Duodenal mucosa (tissue), 2 donors: ENCODE measurements around the gene RPRD1A.
"Not testable (repeated sequence)": the region's sequence is repeated elsewhere in the genome, so short reads cannot be mapped to it uniquely, and the experiment has no call there.

Experiments used
- H3K27ac ChIP-seq: one replicate; pipeline ENCODE4 v1.7.0; 2013; ENCODE audit warnings: low read depth, low read length
- H3K27me3 ChIP-seq, 2 donors: one replicate each; pipeline ENCODE4 v1.7.0; 2013; ENCODE audit warnings: low read length in 2 of 2, control low read depth in 1 of 2; ENCODE audit not compliant: insufficient read depth in 2 of 2, control insufficient read depth in 1 of 2
- H3K36me3 ChIP-seq, 2 donors: one replicate each; pipeline ENCODE4 v1.7.0; 2013; ENCODE audit warnings: low read length in 2 of 2, control low read depth in 1 of 2; ENCODE audit not compliant: insufficient read depth in 2 of 2, control insufficient read depth in 1 of 2
- H3K4me1 ChIP-seq, 2 donors: one replicate each; pipeline ENCODE4 v1.7.0; 2013; ENCODE audit warnings: low read length in 2 of 2, control low read depth in 1 of 2; ENCODE audit not compliant: insufficient read depth in 2 of 2, control insufficient read depth in 1 of 2
- H3K4me3 ChIP-seq, 2 donors: one replicate each; pipeline ENCODE4 v1.7.0; 2013; ENCODE audit warnings: low read length in 2 of 2, low read depth in 1 of 2
- H3K9ac ChIP-seq, 2 donors: one replicate each; pipeline ENCODE4 v1.7.0; 2013; ENCODE audit warnings: low read length in 2 of 2, low read depth in 1 of 2
- H3K9me3 ChIP-seq, 2 donors: one replicate each; pipeline ENCODE4 v1.7.0; 2013; ENCODE audit warnings: low read length in 2 of 2, control low read depth in 1 of 2; ENCODE audit not compliant: control insufficient read depth in 1 of 2

The RPRD1A gene

DNA sequence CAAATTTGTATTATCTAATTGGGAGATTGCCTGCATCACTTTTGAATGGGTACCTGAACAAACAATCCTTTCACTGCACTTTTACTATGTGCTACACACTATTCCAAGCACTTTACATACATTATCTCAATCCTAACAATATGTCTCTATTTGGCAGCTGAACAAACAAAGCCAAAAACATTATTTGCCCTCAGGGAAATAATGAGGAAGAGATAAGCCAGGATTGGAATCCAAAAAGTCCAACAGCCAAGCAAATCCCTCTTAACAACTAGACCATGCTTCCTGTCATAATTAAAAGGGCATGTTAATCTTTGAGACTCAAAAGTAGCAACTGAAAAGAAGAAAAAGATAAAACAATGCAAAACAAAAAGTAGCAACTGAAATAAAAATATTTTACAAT is 32.1 kb downstream of the RPRD1A start:
- H3K27ac ChIP-seq = no peak overlapping the region
- H3K4me3 ChIP-seq = no peak overlapping the region
- H3K9ac ChIP-seq = no peak overlapping the region
- H3K9me3 ChIP-seq = peaks cover 9 to 10% of the 10 kb centered on the region in 2 donors
- H3K27me3 ChIP-seq = no peaks in the 10 kb centered on the region
- H3K36me3 ChIP-seq = peaks cover 0 to 17% of the 10 kb centered on the region in 2 donors
- H3K4me1 ChIP-seq = no peaks in the 10 kb centered on the region

DNA sequence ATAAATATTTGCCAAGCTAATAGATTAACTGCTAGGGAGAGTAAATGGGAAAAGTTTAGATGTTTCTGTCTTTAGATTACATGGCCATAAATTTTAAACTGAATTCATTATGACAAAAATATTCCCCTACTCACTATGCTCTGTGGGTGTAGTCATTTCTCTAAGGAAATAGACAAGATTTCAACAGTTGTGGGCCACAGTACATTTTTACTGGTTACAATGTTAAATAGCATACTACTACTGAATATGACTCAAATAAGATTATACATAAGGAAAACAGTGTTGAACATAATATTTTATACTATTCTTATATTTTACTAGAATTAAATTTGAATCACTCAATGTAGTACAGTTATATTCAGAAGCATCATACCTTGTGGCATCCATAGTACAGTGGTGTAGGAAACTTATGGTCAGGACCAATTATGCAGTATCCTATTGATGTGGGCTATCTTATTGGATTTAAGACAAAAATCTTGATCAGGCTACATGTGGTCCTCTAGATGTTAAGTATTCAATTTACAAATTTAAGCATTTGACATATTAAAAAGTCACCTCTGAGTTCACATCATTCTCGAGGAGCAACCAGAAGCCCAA is 33.0 kb downstream of the RPRD1A start:
- Histone ChIP-seq H3K9ac (no peak overlapping the region), H3K9me3 (peaks cover 9 to 10% of the 10 kb centered on the region in 2 donors)

DNA sequence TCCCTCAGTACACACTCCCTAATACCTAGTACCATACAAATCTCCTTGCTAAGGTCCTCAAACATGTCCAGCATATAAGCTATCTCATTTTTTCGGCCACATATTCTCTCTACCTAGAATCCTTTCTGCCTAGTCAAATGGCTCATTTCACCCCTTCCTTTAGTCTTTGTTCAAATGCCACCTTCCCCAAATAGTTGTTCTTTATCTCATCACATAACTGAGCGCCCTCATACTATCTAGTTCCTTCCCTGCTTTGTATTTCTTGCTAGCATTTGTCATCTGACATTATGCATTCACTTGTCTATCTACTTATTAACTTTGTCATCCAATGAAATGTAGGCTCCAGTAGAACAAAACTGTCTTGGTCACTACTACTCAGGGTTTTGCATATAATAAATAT is 35.5 kb downstream of the RPRD1A start:
- Histone ChIP-seq H3K36me3 (peaks cover 2 to 23% of the 10 kb centered on the region in 2 donors), H3K9me3 (no peaks in the 10 kb centered on the region), H3K4me1 (no peaks in the 10 kb centered on the region), H3K9ac (no peak overlapping the region), H3K4me3 (no peak overlapping the region), H3K27ac (no peak overlapping the region), H3K27me3 (no peaks in the 10 kb centered on the region)

More for the DNA sequence above, 33.0 kb downstream of the RPRD1A start:
- Histone ChIP-seq H3K4me3 (no peak overlapping the region), H3K36me3 (peaks cover 0 to 21% of the 10 kb centered on the region in 2 donors), H3K4me1 (no peaks in the 10 kb centered on the region), H3K27me3 (no peaks in the 10 kb centered on the region), H3K27ac (no peak overlapping the region)

DNA sequence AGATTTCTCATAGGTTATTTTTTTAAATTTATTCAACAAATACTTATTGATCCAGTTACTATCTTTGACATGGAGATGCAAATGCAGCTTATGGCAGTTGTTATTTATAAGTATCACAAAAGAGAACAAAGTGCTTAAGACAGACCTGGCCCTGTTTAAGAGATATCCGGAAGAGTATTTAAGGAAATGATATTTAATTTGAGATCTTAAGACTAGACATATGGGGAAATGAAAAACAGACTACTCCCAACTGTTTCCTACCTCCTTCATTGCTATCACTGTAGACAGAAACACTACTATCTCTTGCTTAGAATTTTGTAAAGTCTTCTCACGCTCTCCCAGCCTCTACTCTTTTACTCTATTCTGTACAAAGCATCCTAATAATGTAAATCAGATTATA is 36.0 kb downstream of the RPRD1A start:
- H3K4me3 ChIP-seq = no peak overlapping the region
- no peaks in the 10 kb centered on the region for H3K4me1 ChIP-seq
- peaks cover 4 to 28% of the 10 kb centered on the region in 2 donors for H3K36me3 ChIP-seq
- no peak overlapping the region for H3K27ac ChIP-seq
- no peaks in the 10 kb centered on the region for H3K27me3 ChIP-seq
- H3K9me3 ChIP-seq = no peaks in the 10 kb centered on the region
- no peak overlapping the region for H3K9ac ChIP-seq

DNA sequence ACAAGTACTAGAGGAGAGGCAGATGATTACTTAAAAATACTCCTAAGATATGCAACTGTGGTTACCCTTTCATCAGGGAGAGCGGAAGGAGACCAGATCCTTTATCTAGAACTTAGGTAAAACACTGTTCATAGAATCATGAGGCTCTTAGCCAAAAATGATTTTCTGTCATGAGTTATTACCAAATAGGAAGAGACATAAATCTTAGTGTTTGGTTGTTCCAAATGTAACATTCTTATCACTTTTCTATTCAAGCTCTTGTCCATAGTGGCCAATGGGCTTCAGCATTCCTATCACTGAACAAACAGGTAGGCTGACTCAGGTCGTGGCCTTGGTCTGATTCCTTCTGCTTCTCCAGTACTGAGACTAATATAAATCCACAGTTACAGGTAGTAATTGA is 38.5 kb downstream of the RPRD1A start:
- peaks cover 16 to 39% of the 10 kb centered on the region in 2 donors for H3K36me3 ChIP-seq
- H3K9ac ChIP-seq = no peak overlapping the region

DNA sequence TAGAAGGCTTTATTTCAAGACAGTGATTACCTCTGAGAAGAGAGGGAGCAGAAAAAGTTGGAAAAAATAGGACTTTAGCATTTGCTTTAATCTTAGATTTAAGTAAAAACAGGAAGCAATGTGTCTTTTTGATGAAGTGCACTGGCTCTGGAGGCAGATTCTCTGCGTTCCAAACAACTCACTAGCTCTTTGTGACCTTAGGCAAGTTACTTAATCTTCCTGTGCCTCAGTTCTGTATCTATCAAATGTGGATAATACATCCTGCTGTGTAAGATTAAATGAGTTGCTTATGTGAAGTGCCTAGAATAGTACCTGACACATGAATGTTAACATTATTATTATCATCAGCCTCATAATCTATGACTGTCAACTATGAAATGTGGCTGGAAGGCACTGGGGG is 42.3 kb downstream of the RPRD1A start:
- Histone ChIP-seq H3K27me3 (no peaks in the 10 kb centered on the region), H3K27ac (no peak overlapping the region), H3K4me1 (no peaks in the 10 kb centered on the region), H3K9me3 (no peaks in the 10 kb centered on the region), H3K4me3 (no peak overlapping the region), H3K9ac (no peak overlapping the region), H3K36me3 (peaks cover 16 to 29% of the 10 kb centered on the region in 2 donors)

More for the DNA sequence above, 38.5 kb downstream of the RPRD1A start:
- no peak overlapping the region for H3K4me3 ChIP-seq
- H3K27me3 ChIP-seq = no peaks in the 10 kb centered on the region
- no peak overlapping the region for H3K27ac ChIP-seq
- H3K4me1 ChIP-seq = no peaks in the 10 kb centered on the region
- no peaks in the 10 kb centered on the region for H3K9me3 ChIP-seq

DNA sequence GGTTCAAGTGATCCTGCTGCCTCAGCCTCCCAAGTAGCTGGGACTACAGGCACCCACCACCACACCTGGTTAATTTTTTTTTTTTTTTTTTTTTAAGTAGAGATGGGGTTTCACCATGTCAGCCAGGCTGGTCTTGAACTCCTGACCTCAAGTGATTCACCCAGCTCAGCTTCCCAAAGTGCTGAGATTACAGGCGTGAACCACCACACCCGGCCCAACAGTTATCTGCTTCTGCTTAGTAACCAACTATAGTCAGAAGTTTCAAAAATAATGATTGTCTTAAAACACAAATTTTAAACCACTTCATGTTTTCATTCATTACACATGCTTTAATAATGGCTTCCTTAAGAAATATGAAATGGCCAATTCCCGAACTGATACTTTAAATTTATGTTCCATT is 43.1 kb downstream of the RPRD1A start:
- H3K27me3 ChIP-seq, H3K27ac ChIP-seq: not testable (repeated sequence)
- peaks cover 16 to 28% of the 10 kb centered on the region in 2 donors for H3K36me3 ChIP-seq

DNA sequence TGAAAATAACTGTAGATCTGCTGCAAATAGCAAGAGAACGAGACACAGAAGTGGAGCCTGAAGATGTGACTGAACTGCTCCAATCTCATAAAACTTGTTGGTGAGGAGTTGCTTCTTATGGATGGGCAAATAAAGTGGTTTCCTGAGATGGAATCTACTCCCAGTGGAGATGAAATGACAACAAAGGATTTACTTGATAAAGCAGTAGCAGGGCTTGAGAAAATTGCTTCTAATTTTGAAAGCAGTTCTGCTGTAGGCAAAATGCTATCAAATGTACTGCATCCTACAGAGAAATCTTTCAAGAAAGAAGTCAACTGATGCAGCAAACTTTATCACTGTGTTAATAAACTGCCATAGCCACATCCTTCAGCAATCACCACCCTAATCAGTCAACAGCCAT is 44.0 kb downstream of the RPRD1A start:
- Histone ChIP-seq H3K9ac (no peak overlapping the region), H3K4me3 (no peak overlapping the region), H3K4me1 (no peaks in the 10 kb centered on the region), H3K9me3 (no peaks in the 10 kb centered on the region), H3K27ac (no peak overlapping the region), H3K27me3 (no peaks in the 10 kb centered on the region), H3K36me3 (peaks cover 16 to 19% of the 10 kb centered on the region in 2 donors)

More for the DNA sequence above, 43.1 kb downstream of the RPRD1A start:
- H3K4me3 ChIP-seq, H3K9me3 ChIP-seq, H3K9ac ChIP-seq, H3K4me1 ChIP-seq: not testable (repeated sequence)

DNA sequence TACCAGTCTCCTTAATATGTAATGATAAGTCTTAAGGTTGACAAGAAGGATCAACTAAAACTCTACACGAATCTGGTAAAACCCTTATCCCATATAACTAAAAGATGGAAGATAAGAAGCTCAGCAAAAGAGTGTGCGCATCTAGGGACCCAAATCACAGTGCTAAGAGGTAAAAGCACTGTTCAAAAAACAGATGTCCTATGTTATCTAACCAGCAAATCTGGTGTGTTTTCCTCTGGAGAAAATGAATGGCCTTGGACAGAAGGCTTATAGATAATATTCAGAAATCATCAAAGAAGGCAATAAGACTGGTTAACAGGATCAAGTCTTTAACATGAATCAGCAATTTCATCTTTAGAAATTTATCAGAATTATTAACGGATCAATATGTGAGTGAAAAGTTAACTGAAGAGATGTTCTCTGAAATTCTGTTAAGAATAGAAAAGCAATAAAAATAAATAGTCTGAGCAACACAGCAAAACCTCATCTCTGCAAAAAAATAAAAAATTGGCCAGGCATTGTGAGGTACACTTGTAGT is 47.1 kb downstream of the RPRD1A start:
- Histone ChIP-seq H3K27me3 (no peaks in the 10 kb centered on the region), H3K27ac (no peak overlapping the region), H3K9ac (no peak overlapping the region), H3K4me1 (no peaks in the 10 kb centered on the region), H3K4me3 (no peak overlapping the region), H3K9me3 (no peaks in the 10 kb centered on the region), H3K36me3 (peaks cover 5% of the 10 kb centered on the region in 2 donors)

DNA sequence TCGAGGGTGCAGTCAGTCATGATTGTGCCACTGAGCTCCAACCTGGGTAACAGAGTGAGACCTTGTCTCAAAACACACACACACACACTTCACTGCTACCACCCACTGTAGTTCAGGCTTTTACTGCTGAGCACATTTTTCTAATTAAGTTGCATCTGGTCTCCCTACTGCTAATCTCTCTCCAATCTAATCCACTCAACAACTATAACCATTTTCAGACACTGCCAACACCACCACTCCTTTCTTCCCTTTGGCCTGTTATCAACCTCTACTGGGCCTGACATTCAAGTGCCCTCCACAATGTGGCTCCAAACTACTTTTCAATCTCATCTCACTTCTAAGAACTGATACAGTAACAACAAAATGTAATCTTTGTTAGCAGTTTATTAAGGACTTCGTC is 50.1 kb downstream of the RPRD1A start:
- Histone ChIP-seq H3K27me3 (no peaks in the 10 kb centered on the region), H3K9me3 (no peaks in the 10 kb centered on the region), H3K27ac (no peak overlapping the region), H3K9ac (no peak overlapping the region), H3K36me3 (peaks cover 0 to 3% of the 10 kb centered on the region in 2 donors), H3K4me3 (no peak overlapping the region), H3K4me1 (no peaks in the 10 kb centered on the region)
